Body of pancreas (tissue), 4 donors: Measurements from ENCODE around the gene PHTF1. TPM values are rescaled to one million over a fixed set of nuclear protein-coding genes. Genes with fewer than 3 reads are reported as not detected.

ENCODE experiments used
- ATAC-seq: fragments of 150-250 bp; one replicate; pipeline ENCODE4 v1.9.1; 2016
- DNase-seq, 4 donors: peaks; one replicate each; pipeline ENCODE4 v3.0.0-alpha.2; 2019
- H3K27ac ChIP-seq, 4 donors: fragments of 200-600 bp; sonication (generic); 1 replicate in 3 of 4; 2 replicates in 1 of 4; pipeline versions ENCODE4 v1.5.1 to v1.6.1; 2016 to 2019; ENCODE audit warnings: mild to moderate bottlenecking in 1 of 4, mixed read lengths in 1 of 4, moderate library complexity in 1 of 4
- H3K27me3 ChIP-seq, 2 donors: fragments of 200-600 bp; sonication (generic); one replicate each; pipeline ENCODE4 v1.6.0; 2016; ENCODE audit warnings: mild to moderate bottlenecking in 1 of 2
- H3K36me3 ChIP-seq, 2 donors: fragments of 200-600 bp; sonication (generic); replicated peaks in 1 of 2; 2 replicates each; pipeline ENCODE4 v1.5.1; 2016; ENCODE audit warnings: low read depth in 2 of 2; ENCODE audit not compliant: insufficient read depth in 1 of 2
- H3K4me1 ChIP-seq: fragments of 200-600 bp; sonication (generic); one replicate; pipeline ENCODE4 v1.6.0; 2016
- H3K4me3 ChIP-seq, 2 donors: fragments of 200-600 bp; sonication (generic); 1 replicate in 1 of 2; 2 replicates in 1 of 2; pipeline ENCODE4 v1.5.1; 2016 to 2019
- H3K9me3 ChIP-seq, 3 donors: fragments of 200-600 bp; sonication (generic); 1 replicate in 2 of 3; 2 replicates in 1 of 3; pipeline ENCODE4 v1.5.1; 2016
- POLR2A ChIP-seq, 3 donors: fragments of 450-650 bp; IDR thresholded peaks; one replicate each; pipeline ENCODE4 v1.6.1; 2016; ENCODE audit warnings: antibody characterized with exemption in 3 of 3, mild to moderate bottlenecking in 2 of 3
- WGBS, 2 donors: methylation state at CpG; one replicate each; pipeline ENCODE4 v1.1.5; 2017; 5-methylcytosine and 5-hydroxymethylcytosine counted together
- intact Hi-C: fragments of 100-400 bp; cut with DNase I; formaldehyde crosslinking; loops from one replicate; pipeline ENCODE4 v1.15.1; 2023
- total RNA-seq, 2 donors: library from RNA; depleted of rRNA; stranded (reverse); fragments of >200 nt; gene quantifications; one replicate each; pipeline ENCODE4 v1.1.0, GENCODE V29; 2016
- TF ChIP-seq, protein P1 (sequence below), 7 experiments: fragments of 450-650 bp in 4 of 7; fragments of 200-600 bp in 3 of 7; sonication (generic) in 3 of 7; IDR thresholded peaks; one replicate each; pipeline ENCODE4 v1.5.1; 2016 to 2019; ENCODE audit warnings: antibody characterized with exemption in 7 of 7

Gene PHTF1
- total RNA-seq, 2 donors from 2014 or later: 9.3 to 29.7 TPM

- TF ChIP-seq, protein P1, sequence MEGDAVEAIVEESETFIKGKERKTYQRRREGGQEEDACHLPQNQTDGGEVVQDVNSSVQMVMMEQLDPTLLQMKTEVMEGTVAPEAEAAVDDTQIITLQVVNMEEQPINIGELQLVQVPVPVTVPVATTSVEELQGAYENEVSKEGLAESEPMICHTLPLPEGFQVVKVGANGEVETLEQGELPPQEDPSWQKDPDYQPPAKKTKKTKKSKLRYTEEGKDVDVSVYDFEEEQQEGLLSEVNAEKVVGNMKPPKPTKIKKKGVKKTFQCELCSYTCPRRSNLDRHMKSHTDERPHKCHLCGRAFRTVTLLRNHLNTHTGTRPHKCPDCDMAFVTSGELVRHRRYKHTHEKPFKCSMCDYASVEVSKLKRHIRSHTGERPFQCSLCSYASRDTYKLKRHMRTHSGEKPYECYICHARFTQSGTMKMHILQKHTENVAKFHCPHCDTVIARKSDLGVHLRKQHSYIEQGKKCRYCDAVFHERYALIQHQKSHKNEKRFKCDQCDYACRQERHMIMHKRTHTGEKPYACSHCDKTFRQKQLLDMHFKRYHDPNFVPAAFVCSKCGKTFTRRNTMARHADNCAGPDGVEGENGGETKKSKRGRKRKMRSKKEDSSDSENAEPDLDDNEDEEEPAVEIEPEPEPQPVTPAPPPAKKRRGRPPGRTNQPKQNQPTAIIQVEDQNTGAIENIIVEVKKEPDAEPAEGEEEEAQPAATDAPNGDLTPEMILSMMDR (IDR thresholded peaks at IDR 0.05): peak in 2 of 7 experiments; percentile 9 to 17
- TF ChIP-seq POLR2A (IDR thresholded peaks at IDR 0.05): no peak
- no peak overlapping the region for H3K4me3 ChIP-seq
- ATAC-seq (peak; percentile 47), DNase-seq (peak; percentile 10 to 44 (median 26))
- 57 to 62% methylated on average over 3 of the region's 3 CpGs for WGBS, 2 donors
- H3K4me1 ChIP-seq: peaks cover 7% of the 10 kb centered on the region
- H3K27ac ChIP-seq: no peak overlapping the region
- H3K36me3 ChIP-seq: no peaks in the 10 kb centered on the region
- intact Hi-C loops: no loop called here
- H3K9me3 ChIP-seq: no peaks in the 10 kb centered on the region
- no peaks in the 10 kb centered on the region for H3K27me3 ChIP-seq
Observed at GRCh38 chr1:113714606-113715269, 44.5 kb downstream of the PHTF1 start.

- Histone ChIP-seq H3K4me3 (no peak overlapping the region), H3K27ac (no peak overlapping the region), H3K9me3 (no peaks in the 10 kb centered on the region), H3K4me1 (no peaks in the 10 kb centered on the region), H3K27me3 (no peaks in the 10 kb centered on the region), H3K36me3 (peaks cover 0 to 2% of the 10 kb centered on the region in 2 donors)
- TF ChIP-seq POLR2A (IDR thresholded peaks at IDR 0.05): no peak
- TF ChIP-seq, protein P1 (IDR thresholded peaks at IDR 0.05): no peak
- ATAC-seq: no peak
- intact Hi-C loops: no loop called here
- DNase-seq: no peak
- WGBS, 2 donors: 87 to 92% methylated on average over 3 of the region's 3 CpGs
Observed at GRCh38 chr1:113701429-113701828, 57.9 kb downstream of the PHTF1 start.

DNA sequence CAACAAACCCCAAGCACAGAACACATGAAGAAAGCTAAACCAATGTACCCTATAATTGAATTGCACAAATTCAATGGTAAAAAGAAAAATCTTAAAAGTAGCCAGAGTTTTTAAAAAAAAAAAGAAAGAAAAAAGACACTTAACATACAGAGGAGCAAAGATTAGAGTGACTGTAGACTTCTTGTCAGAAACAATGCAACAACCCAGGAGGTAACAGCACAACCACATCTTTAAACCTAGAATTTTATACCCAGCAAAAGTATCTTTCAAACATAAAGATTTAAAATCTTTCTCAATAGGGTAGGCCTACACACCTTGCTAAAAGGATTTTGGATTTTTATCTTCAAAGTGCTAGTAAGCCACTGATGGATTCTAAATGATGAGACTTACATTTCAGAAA, 64.4 kb downstream of the PHTF1 start:
- no peaks in the 10 kb centered on the region for H3K36me3 ChIP-seq

GRCh38 chr1:113692824-113693431, 66.4 kb downstream of the PHTF1 start:
- intact Hi-C loops: no loop called here

More for the DNA sequence above, 64.4 kb downstream of the PHTF1 start:
- Histone ChIP-seq H3K4me3 (no peak overlapping the region), H3K9me3 (no peaks in the 10 kb centered on the region), H3K27ac (no peak overlapping the region), H3K27me3 (no peaks in the 10 kb centered on the region), H3K4me1 (no peaks in the 10 kb centered on the region)
- DNase-seq: no peak
- no peak for ATAC-seq
- intact Hi-C loops: no loop called here
- TF ChIP-seq POLR2A (IDR thresholded peaks at IDR 0.05): no peak
- TF ChIP-seq, protein P1 (IDR thresholded peaks at IDR 0.05): no peak

More at GRCh38 chr1:113692824-113693431, 66.4 kb downstream of the PHTF1 start:
- no peak overlapping the region for H3K4me3 ChIP-seq
- no peaks in the 10 kb centered on the region for H3K36me3 ChIP-seq
- H3K27ac ChIP-seq: no peak overlapping the region
- no peaks in the 10 kb centered on the region for H3K27me3 ChIP-seq
- H3K9me3 ChIP-seq: no peaks in the 10 kb centered on the region
- ATAC-seq (no peak), DNase-seq (no peak)
- 52 to 69% methylated on average over 4 of the region's 4 CpGs for WGBS, 2 donors
- TF ChIP-seq, protein P1 (IDR thresholded peaks at IDR 0.05): no peak
- no peak for TF ChIP-seq POLR2A (IDR thresholded peaks at IDR 0.05)
- no peaks in the 10 kb centered on the region for H3K4me1 ChIP-seq
